ENCODE data around the gene KRTAP5-2. TPM values are rescaled to one million over a fixed set of nuclear protein-coding genes. Genes with fewer than 3 reads are reported as not detected.

Gene KRTAP5-2
- not detected for total RNA-seq

GRCh38 chr11:1597994-1598380 lies at the start of gene KRTAP5-2:
Gene KRTAP5-2, minus strand, starts transcription at chr11:1598294. Its CDS starts 44 bp downstream, at chr11:1598250.

GRCh38 chr11:1629326-1630185 lies 31.5 kb upstream of the KRTAP5-2 start, which contains the start of gene KRTAP5-5:
Gene KRTAP5-5, plus strand, starts transcription at chr11:1629775. Its CDS starts 66 bp downstream, at chr11:1629841.

GRCh38 chr11:1622086-1622485 lies 24.0 kb upstream of the KRTAP5-2 start, which contains the start of gene KRTAP5-4:
Gene KRTAP5-4, minus strand, starts transcription at chr11:1622138. Its CDS starts 45 bp downstream, at chr11:1622093.

GRCh38 chr11:1608363-1608762 lies 10.3 kb upstream of the KRTAP5-2 start, which contains the start of gene KRTAP5-3:
Gene KRTAP5-3, minus strand, starts transcription at chr11:1608463. Its CDS starts 78 bp downstream, at chr11:1608385.

GRCh38 chr11:1584661-1585370 lies 13.3 kb downstream of the KRTAP5-2 start, which contains the start of gene KRTAP5-1:
Gene KRTAP5-1, minus strand, starts transcription at chr11:1585283. Its CDS starts 34 bp downstream, at chr11:1585249.

GRCh38 chr11:1572197-1573076 lies 25.7 kb downstream of the KRTAP5-2 start, which contains the start of gene DUSP8:
Gene DUSP8, minus strand, starts transcription at chr11:1572271. Its CDS starts 6,445 bp downstream, at chr11:1565826.

Other genes starting within 250 kb of the KRTAP5-2 start
- 54.5 TPM for gene BRSK2, start 208.4 kb downstream of the KRTAP5-2 start, total RNA-seq
- 22.5 TPM for gene MOB2, start 111.5 kb downstream of the KRTAP5-2 start, total RNA-seq
- gene DUSP8, start 26.0 kb downstream of the KRTAP5-2 start, total RNA-seq = 8.8 TPM
- gene KRTAP5-1, start 13.0 kb downstream of the KRTAP5-2 start, total RNA-seq = not detected
- gene KRTAP5-3, start 10.2 kb upstream of the KRTAP5-2 start, total RNA-seq = not detected
- gene KRTAP5-4, start 23.8 kb upstream of the KRTAP5-2 start, total RNA-seq = not detected
- not detected for gene KRTAP5-5, start 31.5 kb upstream of the KRTAP5-2 start, total RNA-seq
- gene KRTAP5-6, start 98.9 kb upstream of the KRTAP5-2 start, total RNA-seq = not detected
- gene IFITM10, start 152.3 kb upstream of the KRTAP5-2 start, total RNA-seq = 0.94 TPM
- 39.8 TPM for gene CTSD, start 165.6 kb upstream of the KRTAP5-2 start, total RNA-seq
- not detected for gene SYT8, start 236.7 kb upstream of the KRTAP5-2 start, total RNA-seq
- gene TNNI2, start 240.7 kb upstream of the KRTAP5-2 start, total RNA-seq = not detected

Data from parietal lobe (tissue), 1 donor.